ENCODE data around the gene CASTOR1.

Gene CASTOR1

DNA sequence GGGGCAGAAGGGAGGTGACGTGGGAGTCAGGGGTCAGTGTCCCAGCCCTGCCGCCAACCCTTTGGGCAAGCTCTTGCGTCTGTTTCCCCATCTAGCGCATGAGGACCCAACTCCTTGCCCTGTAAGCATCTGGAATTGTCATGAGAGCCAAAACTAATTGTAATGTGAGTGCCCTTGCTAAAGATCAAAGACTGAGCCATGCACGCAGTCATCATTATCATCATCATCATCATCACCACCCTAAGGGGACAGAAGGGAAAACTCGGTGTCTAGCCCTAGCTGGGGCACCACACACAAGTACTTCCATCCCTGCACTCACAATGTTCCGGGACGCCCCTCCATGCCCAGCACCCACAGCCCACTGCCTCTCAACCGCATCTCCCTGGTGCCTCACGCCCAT lies 45.2 kb downstream of the CASTOR1 start:
- no peak for DNase-seq

DNA sequence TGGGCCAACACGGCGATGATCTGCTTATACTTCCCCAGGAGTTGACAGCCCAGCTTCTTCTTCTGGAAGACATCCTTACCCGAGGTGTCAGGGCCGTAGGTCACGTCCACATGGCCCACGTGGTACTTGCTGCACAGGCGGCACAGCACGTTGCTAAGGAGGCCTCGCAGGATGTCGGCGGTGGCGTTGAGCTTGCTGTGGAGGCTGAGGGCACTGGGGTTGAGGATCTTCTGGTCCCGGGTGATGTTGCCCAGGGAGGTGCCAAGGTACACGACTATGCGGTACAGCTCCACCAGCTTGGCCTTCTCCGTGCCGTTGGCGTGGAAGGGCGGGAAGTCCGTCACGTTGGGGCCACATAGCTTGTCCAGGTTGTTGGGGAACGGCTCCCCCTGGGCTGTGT lies 45.6 kb downstream of the CASTOR1 start:
- no peak for DNase-seq

DNA sequence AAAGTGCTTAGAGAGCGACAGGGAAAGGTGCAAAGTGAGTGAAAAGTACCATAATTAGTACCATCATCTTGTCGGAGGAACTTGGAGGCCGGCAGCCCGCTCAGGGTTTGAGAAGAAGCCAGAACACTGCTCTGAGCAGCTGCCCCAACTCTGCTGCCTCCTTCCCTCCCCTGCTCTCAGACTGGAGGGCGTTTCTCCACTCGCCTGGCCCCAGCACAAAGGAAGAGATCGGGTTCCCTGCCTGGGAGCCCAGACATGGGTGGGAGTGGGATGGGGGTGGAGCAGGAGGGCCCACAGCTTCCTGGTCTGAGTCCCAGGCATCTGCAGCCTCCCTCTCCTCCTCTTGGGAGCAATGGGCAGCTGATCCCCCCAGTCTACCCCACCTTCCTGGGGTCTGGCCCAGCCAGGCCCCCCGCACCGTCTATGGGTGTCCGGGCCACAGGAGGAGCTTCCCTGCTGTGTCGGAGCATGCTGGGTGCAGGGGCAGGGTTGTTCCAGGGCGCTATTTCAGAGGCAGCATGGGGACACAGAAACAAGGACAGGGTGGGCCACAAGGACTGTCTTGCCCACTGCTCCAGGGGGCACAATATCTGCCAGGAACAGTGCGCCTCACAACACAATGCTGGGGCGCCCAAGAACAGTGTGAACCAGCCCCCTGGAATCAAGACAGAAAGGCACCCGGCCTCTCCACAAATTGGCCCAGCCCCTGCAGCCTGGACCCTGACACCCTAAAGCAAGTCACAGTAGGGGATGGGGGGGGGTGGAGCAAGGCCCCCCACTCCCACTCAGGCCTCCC lies 47.5 kb downstream of the CASTOR1 start:
- DNase-seq = no peak

DNA sequence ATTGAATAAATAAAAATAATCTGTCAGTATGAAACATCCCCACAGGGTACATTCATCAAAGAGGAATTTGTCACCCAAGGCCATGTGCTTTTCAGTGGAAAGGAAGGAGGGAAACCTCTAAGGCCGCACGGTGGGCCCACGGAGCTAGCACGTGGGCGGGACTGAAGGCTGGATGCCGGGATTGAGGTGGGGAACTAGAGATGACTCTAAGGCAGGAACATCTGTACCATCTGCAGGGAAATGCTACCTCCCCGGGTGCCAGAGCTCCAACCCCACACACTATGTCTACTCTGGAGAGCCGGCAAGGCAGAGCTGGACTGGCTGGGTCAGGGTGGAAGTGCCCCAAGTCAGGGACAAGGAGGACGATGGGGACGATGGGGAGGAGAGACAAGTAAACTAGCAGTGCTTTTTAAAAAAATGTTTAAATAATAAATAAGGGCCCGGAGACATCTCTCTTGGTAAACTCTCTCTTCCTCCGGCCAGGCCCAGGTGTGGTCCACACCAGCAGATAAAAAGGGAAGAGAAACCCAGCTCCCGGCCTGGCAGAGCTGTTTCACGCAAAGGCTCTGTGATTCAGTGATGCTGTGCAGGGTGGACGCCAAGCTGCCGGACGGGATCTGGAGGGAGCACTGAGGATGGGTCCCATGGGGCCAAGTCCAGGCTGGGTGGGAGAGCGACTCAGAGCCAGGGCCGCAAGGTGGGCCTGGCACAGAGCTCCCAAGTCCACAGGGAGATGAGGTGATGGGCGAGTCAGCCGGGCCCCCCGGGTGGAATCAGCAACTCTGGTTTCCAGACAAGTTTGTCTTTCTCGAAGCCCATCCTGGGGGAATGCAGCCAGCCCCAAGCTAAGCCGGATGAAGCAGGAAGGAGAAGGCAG lies 48.5 kb downstream of the CASTOR1 start:
- DNase-seq = no peak

DNA sequence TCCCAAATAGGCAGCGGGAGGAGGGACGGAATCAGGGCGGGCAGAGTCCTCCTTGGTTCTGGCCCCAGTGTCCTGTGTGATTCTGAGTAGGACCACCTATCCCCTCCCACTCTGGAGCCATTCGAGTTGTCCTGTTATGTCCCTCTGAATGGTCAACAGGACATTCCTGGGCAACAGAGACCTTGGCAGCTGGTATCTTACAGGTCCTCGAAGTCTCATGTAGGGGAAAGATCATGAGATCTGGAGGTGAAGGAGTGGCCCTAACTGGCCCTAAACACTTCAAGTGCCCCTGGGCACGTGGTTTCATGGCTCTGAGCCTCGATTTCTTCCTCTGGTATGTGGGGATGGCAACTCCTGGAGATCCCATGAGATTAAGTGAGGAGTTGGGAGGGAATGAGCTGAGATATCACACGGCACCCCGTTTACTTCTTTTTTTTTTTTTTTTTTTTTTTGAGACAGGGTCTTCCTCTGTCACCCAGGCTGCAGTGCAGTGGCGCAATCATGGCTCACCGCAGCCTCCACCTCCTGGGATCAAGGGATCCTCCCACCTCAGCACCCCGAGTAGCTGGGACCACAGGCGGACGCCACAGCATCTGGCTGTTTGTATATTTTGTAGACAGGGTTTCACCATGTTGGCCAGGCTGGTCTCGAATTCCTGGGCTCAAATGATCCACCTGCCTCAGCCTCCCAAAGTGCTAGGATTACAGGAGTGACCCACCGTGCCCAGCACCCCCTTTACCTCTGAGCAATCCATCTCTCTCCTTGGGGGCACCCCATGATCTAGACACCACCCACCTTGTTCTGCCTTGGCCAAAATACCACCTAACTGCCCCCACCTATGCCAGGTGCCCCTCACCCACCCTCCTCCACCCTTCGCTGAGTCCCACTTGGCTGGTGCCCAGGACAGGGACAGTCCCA lies 49.6 kb downstream of the CASTOR1 start:
- DNase-seq = no peak

DNA sequence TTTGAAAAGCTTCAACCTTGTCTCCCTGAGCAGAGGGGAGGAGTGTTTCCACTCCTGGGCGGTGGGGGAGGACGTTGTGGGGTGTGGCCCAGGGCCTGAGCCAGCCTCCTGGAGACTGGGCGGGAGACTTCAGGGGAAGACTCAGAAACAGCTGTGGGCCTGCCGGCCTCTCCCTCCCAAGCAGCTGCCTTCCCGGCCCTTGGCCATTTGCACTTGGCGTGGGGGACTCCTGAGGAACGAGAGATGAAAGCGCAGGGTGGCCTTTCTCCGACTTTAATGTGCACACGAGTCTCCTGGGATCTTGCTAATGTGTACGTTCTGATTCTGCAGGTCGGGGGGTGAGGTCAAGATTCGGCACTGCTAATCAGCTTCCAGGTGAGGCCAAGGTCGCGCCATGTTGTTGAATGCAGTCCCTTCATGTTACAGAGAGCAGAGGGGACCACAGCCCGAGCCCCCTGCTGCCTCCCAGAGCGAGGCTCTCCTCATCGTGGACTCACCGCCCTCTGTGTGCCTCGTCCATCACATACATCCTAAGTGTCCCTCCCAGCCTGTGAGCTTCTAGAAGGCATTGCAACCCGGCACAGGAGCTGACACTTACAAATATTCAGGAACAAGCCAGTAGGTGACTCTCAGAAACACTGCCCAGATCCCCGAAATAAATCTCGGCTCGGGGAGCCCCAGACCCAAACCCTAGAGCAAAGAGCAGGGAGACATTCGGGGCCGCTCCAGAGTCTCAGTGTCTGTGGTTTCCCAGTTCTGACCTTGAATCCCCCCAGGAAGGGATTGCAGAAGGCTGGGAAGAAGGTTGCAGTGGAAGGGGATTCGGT lies 50.4 kb downstream of the CASTOR1 start:
- no peak for DNase-seq

DNA sequence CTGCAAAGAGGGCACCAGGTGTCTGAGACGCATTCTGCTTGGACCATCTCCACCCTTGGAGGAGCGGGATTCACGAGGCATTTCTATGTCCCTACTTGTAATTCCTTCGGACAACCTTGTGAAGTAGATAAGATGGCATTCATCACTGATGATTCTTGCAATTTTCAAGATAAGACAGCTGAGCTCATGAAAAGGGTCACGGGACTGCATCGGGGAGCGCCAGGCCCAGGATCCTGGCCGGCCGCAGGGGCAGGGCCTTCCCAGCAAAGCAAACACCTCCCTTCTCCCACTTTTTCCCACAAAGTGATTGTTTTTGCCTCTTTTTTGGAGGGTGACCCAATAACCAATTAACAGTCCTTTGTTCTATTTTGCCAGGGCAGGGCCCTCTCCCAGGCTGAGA lies 51.2 kb downstream of the CASTOR1 start:
- DNase-seq = no peak

DNA sequence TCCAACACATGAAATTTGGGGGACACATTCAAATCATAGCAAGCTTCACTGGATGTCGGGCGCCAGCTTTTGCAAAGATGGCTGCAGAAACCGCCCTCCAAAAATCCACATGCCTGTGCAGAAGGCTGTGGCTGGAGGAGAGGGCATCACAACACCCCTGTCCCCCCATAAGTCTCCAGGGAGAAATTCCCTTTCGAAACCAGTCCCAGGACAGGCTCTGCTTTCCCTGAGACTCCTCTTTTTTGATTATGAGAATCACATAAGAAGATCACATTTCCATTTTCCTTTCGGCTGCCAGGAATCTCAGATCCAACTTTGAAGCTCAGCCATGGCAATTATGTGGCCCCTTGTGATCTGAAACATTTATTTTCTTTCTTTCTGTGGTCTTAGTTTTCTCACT lies 52.4 kb downstream of the CASTOR1 start:
- DNase-seq = no peak

DNA sequence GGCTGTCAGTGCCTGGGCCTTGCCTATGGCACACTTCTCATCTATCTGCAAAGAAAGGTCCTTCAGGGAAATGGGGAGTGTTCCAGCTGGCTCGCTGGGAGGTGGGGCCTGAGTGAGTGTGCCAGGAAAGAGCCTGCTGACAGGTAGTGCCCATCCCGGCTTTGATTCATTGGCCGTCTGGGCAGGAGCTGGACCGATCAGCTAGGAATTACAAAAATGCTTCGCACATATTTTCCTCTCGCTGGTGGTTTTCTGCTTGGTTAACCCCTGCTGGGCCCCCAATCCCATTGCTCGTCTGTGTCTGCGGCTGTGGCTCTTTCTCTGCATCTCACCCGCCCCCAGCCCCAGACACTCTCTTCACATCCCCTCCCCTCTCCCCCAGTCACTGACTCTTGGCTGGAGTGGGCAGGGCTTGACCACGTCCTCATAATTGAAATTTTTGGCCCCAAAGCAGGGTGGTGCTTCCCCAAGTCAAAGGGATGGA lies 53.6 kb downstream of the CASTOR1 start:
- DNase-seq = no peak
